ENCODE measurements around the gene FKBP3. TPM values are rescaled to one million over a fixed set of nuclear protein-coding genes. Genes with fewer than 3 reads are reported as not detected.

The FKBP3 gene
- total and polyA plus RNA-seq, 2 of the 8 experiments (the other 6 are each of a cell fraction or from before 2014, with no cell fraction given), result 36.0 to 149 TPM

- H4K20me1 ChIP-seq (replicated peaks in 1 of 2; ENCODE audit: control insufficient read depth in 1 of 2, insufficient read depth in 2 of 2, low read length in 2 of 2), result peaks cover 3 to 6% of the 10 kb centered on the region in 2 experiments
- DNase-seq (ENCODE audit: low read depth in 1 of 2, low spot score in 2 of 2) (no peak), FAIRE-seq (no peak)
- H3K18ac ChIP-seq (ENCODE audit: extremely low read depth, low read length), result no peak overlapping the region
- H3K4me2 ChIP-seq (ENCODE audit: insufficient read depth in 1 of 2, low read depth in 2 of 2, low read length in 2 of 2), result no peak overlapping the region
- no peak overlapping the region for H3K4ac ChIP-seq (replicated peaks; ENCODE audit: insufficient read length, low read depth, low read length)
- no peak overlapping the region for H2AK5ac ChIP-seq (ENCODE audit: low read depth, low read length)
- no peak overlapping the region for H2BK20ac ChIP-seq (ENCODE audit: low read length)
- H3K9me3 ChIP-seq (ENCODE audit: insufficient read depth in 2 of 2, low read depth in 1 of 2, low read length in 1 of 2), result no peaks in the 10 kb centered on the region
- no peak overlapping the region for H2BK15ac ChIP-seq (ENCODE audit: low read length)
- H4K91ac ChIP-seq (replicated peaks; ENCODE audit: insufficient read length, low read length), result no peak overlapping the region
- H3K4me3 ChIP-seq (ENCODE audit: extremely low read depth in 1 of 4, insufficient read depth in 2 of 4, low read depth in 3 of 4, low read length in 4 of 4), result no peak overlapping the region
- H2BK5ac ChIP-seq (ENCODE audit: low read depth, low read length), result no peak overlapping the region
- H3K4me1 ChIP-seq (replicated peaks in 1 of 4; ENCODE audit: control insufficient read depth in 3 of 4, insufficient read depth in 4 of 4, low read length in 3 of 4), result no peaks in the 10 kb centered on the region
- H2BK120ac ChIP-seq (replicated peaks; ENCODE audit: low read depth, low read length), result no peak overlapping the region
- H2AFZ ChIP-seq (ENCODE audit: low read length), result no peak overlapping the region
- H4K5ac ChIP-seq (ENCODE audit: insufficient read length, low read depth, low read length), result no peak overlapping the region
- no peaks in the 10 kb centered on the region for H3K79me2 ChIP-seq (ENCODE audit: control insufficient read depth in 1 of 2, insufficient read depth in 2 of 2, low read length in 2 of 2)
- ChIA-PET POLR2A (ENCODE audit: partially characterized antibody) (interaction anchor here (1.4 kb wide), 1 partner anchor 9 kb away, joined by 6 read pairs; no protein-coding TSS in a partner anchor), CTCF (ENCODE audit: partially characterized antibody) (no interaction called here)
- H3K14ac ChIP-seq (ENCODE audit: insufficient read length), result no peak overlapping the region
- H3K9ac ChIP-seq (replicated peaks in 1 of 4; ENCODE audit: extremely low read depth in 1 of 4, low read depth in 3 of 4, low read length in 3 of 4), result no peak overlapping the region
- no peak overlapping the region for H3K56ac ChIP-seq (replicated peaks; ENCODE audit: insufficient read length, low read depth, low read length)
- H3K27ac ChIP-seq (ENCODE audit: low read depth, low read length), result no peak overlapping the region
- no peaks in the 10 kb centered on the region for H3K27me3 ChIP-seq (replicated peaks in 1 of 4; ENCODE audit: control insufficient read depth in 3 of 4, extremely low read depth in 1 of 4, insufficient read depth in 3 of 4, low read length in 3 of 4)
- H3K23ac ChIP-seq (ENCODE audit: insufficient read length), result no peak overlapping the region
- peaks cover 3 to 82% (median 49%) of the 10 kb centered on the region in 4 experiments for H3K36me3 ChIP-seq (ENCODE audit: control insufficient read depth in 2 of 4, insufficient read depth in 4 of 4, low read length in 3 of 4)
- 79% methylated on average over 3 of the region's 3 CpGs; no CpG with 5 or more reads in 1 of the 2 experiments for WGBS, 2 experiments (ENCODE audit: extremely low coverage in 1 of 2, insufficient coverage in 1 of 2, insufficient read length in 1 of 2, insufficient replicate concordance in 2 of 2, low coverage in 1 of 2, low lambda C conversion rate in 2 of 2, missing lambda C conversion rate in 1 of 2)
- no peaks in the 10 kb centered on the region for H3K23me2 ChIP-seq (ENCODE audit: low read depth, low read length)
- no peak overlapping the region for H4K8ac ChIP-seq (ENCODE audit: extremely low read depth, insufficient read depth, low read length)
- no peak overlapping the region for H2BK12ac ChIP-seq (ENCODE audit: low read depth, low read length)
- H3K79me1 ChIP-seq (ENCODE audit: low read depth, low read length), result no peaks in the 10 kb centered on the region
- TF ChIP-seq MAFK (IDR thresholded peaks at IDR 0.05; ENCODE audit: low read depth, low read length), result no peak
- no peak for TF ChIP-seq TAF1 (IDR thresholded peaks at IDR 0.05; ENCODE audit: low read depth, low read length)
- TF ChIP-seq RXRA (IDR thresholded peaks at IDR 0.05; ENCODE audit: insufficient read depth, low read depth, low read length), result no peak
- TF ChIP-seq EZH2 (IDR thresholded peaks at IDR 0.05; ENCODE audit: low read depth, low read length, severe bottlenecking), result no peak
- no peak for TF ChIP-seq TBP (IDR thresholded peaks at IDR 0.05; ENCODE audit: low read depth, low read length)
- TF ChIP-seq SRF (IDR thresholded peaks at IDR 0.05; ENCODE audit: low read depth, low read length), result no peak
- no peak for TF ChIP-seq HDAC6 (IDR thresholded peaks at IDR 0.05; ENCODE audit: low read depth, low read length)
- no peak for TF ChIP-seq GABPA (IDR thresholded peaks at IDR 0.05; ENCODE audit: borderline replicate concordance, insufficient read depth, low read length)
- TF ChIP-seq RAD21 (IDR thresholded peaks at IDR 0.05 in 1 of 2, conservative IDR thresholded peaks at IDR 0.05 in 1 of 2; ENCODE audit: low read depth in 2 of 2, low read length in 2 of 2), result no peak
- TF ChIP-seq SIX5 (IDR thresholded peaks at IDR 0.05; ENCODE audit: low read depth, low read length), result no peak
- no peak for TF ChIP-seq POLR2A (IDR thresholded peaks at IDR 0.05; ENCODE audit: control extremely low read depth in 1 of 2, low read depth in 2 of 2, low read length in 2 of 2)
- no peak for TF ChIP-seq SUZ12 (IDR thresholded peaks at IDR 0.05; ENCODE audit: low read length)
- no peak for TF ChIP-seq MAX (IDR thresholded peaks at IDR 0.05)
- no peak for TF ChIP-seq ATF3 (IDR thresholded peaks at IDR 0.05; ENCODE audit: insufficient read depth, low read depth, low read length)
Measured at GRCh38 chr14:45114327-45114726, 20.0 kb downstream of the FKBP3 start.

Data from H1 (cell line).